ENCODE data around the gene C2CD2. TPM values are rescaled to one million over a fixed set of nuclear protein-coding genes. Genes with fewer than 3 reads are reported as not detected.

The C2CD2 gene
- total RNA-seq, 4 donors from 2014 or later, result 35.9 to 43.8 (median 38.9) TPM

DNA sequence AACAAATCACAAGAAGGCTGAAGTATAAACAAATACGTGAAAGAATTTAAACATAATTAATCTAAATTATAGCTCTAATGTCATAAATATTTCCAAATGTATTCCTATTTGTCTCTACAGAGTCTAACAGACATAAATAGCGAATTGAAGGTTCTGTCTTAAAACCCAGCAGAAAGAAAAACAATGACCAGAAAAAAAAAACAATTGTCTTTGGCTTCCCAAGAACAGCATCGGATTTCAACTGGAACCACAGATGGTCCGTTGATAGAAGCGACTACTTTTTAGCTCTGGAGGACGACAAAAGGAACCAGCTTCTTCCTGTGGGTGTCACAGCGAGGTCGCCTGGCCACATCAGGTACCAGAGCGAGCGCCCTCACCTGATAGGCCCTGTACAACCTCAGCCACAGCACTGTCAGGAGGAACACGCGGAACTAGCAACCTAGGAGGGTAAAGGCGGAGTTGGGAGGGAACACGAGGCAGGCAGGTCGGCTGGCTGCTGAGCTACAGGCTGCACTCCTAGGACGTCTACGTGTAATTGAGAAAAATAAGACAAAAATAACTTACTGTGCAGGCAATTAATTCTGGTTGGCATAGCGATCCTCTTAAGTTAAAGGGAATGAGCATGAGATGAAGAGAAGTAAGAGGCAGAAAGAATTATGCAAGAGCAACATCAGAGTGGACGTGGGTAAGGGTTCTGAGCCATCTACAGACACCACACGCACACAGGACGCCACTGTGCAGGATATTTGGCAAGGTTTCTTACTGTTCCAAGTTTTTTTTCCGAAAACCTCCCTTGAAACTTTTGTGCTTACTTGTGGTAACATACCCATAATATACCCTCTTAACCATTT, 58.0 kb downstream of the C2CD2 start:
- H3K4me3 ChIP-seq, result no peak overlapping the region
- peaks cover 51% of the 10 kb centered on the region for H3K36me3 ChIP-seq
- H3K9me3 ChIP-seq, result no peaks in the 10 kb centered on the region
- TF ChIP-seq POLR2AphosphoS5 (IDR thresholded peaks at IDR 0.05), result no peak
- TF ChIP-seq EP300 (IDR thresholded peaks at IDR 0.05), result no peak
- TF ChIP-seq POLR2A (IDR thresholded peaks at IDR 0.05), result no peak
- TF ChIP-seq, protein P1, sequence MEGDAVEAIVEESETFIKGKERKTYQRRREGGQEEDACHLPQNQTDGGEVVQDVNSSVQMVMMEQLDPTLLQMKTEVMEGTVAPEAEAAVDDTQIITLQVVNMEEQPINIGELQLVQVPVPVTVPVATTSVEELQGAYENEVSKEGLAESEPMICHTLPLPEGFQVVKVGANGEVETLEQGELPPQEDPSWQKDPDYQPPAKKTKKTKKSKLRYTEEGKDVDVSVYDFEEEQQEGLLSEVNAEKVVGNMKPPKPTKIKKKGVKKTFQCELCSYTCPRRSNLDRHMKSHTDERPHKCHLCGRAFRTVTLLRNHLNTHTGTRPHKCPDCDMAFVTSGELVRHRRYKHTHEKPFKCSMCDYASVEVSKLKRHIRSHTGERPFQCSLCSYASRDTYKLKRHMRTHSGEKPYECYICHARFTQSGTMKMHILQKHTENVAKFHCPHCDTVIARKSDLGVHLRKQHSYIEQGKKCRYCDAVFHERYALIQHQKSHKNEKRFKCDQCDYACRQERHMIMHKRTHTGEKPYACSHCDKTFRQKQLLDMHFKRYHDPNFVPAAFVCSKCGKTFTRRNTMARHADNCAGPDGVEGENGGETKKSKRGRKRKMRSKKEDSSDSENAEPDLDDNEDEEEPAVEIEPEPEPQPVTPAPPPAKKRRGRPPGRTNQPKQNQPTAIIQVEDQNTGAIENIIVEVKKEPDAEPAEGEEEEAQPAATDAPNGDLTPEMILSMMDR (IDR thresholded peaks at IDR 0.05), result no peak
- no peak overlapping the region for H3K27ac ChIP-seq
- H3K4me1 ChIP-seq, result no peaks in the 10 kb centered on the region
- 72% methylated on average over 22 of the region's 22 CpGs for WGBS
- DNase-seq (ENCODE audit: low spot score in 2 of 2), result no peak
- H3K27me3 ChIP-seq, result no peaks in the 10 kb centered on the region

GRCh38 chr21:41894922-41895557, 58.8 kb downstream of the C2CD2 start:
- H3K27me3 ChIP-seq, result no peaks in the 10 kb centered on the region
- WGBS, result 77% methylated on average over 13 of the region's 13 CpGs
- no peak for DNase-seq (ENCODE audit: low spot score in 2 of 2)
- no peaks in the 10 kb centered on the region for H3K9me3 ChIP-seq
- peaks cover 43% of the 10 kb centered on the region for H3K36me3 ChIP-seq
- H3K4me1 ChIP-seq, result no peaks in the 10 kb centered on the region
- H3K4me3 ChIP-seq, result no peak overlapping the region
- TF ChIP-seq EP300 (IDR thresholded peaks at IDR 0.05) (no peak), POLR2A (IDR thresholded peaks at IDR 0.05) (no peak), POLR2AphosphoS5 (IDR thresholded peaks at IDR 0.05) (no peak)
- TF ChIP-seq, protein P1 (IDR thresholded peaks at IDR 0.05), result no peak
- no peak overlapping the region for H3K27ac ChIP-seq

DNA sequence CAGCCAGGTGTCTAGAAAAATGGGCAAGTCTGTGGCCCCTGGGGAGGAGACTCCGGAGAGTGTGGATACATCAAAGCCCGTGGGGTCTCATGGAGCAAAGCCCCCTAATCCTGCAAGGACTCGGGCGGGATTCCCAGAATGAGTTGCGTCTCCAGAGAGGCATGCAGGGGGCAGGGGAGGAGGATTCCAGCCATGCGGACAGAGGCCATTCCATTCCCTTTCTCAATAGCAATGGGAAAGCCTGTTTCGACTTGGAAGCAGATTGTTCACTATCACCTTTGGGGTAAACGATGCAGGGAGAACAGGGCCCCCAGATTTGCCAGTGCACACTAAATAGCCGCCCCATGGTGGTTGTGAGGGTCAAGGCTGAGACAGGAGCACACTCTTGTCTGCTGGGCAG, 59.3 kb downstream of the C2CD2 start:
- DNase-seq (ENCODE audit: low spot score in 2 of 2), result no peak
- Histone ChIP-seq H3K27ac (no peak overlapping the region), H3K27me3 (no peaks in the 10 kb centered on the region), H3K4me1 (no peaks in the 10 kb centered on the region), H3K4me3 (no peak overlapping the region), H3K9me3 (no peaks in the 10 kb centered on the region), H3K36me3 (peaks cover 39% of the 10 kb centered on the region)
- TF ChIP-seq, protein P1 (IDR thresholded peaks at IDR 0.05), result no peak
- WGBS, result 93% methylated on average over 7 of the region's 9 CpGs

DNA sequence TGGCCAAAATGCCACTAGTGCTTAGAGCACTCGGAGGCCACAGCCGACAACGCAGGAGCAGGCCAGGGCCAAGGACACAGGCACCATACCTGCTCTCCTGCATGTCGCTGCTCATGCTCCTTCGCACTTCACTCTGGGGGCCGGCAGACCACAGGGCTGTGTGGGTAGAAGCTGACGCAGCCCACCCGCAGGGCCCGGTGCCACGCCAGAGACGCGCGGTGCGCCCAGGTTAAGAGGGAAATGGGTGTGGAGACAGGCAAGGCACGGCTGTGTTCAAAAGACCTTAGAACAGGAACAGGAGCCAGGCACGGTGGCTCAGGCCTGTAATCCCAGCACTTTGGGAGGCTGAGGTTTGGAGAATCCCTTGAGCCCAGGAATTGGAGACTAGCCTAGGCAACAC, 61.1 kb downstream of the C2CD2 start:
- no peaks in the 10 kb centered on the region for H3K27me3 ChIP-seq
- 95% methylated on average over 9 of the region's 16 CpGs for WGBS
- TF ChIP-seq EP300 (IDR thresholded peaks at IDR 0.05), result no peak
- no peak for TF ChIP-seq POLR2AphosphoS5 (IDR thresholded peaks at IDR 0.05)
- TF ChIP-seq POLR2A (IDR thresholded peaks at IDR 0.05), result no peak
- TF ChIP-seq, protein P1 (IDR thresholded peaks at IDR 0.05), result no peak
- peaks cover 32% of the 10 kb centered on the region for H3K36me3 ChIP-seq
- no peak for DNase-seq (ENCODE audit: low spot score in 2 of 2)
- H3K27ac ChIP-seq, result no peak overlapping the region
- no peaks in the 10 kb centered on the region for H3K4me1 ChIP-seq
- H3K4me3 ChIP-seq, result no peak overlapping the region
- no peaks in the 10 kb centered on the region for H3K9me3 ChIP-seq

DNA sequence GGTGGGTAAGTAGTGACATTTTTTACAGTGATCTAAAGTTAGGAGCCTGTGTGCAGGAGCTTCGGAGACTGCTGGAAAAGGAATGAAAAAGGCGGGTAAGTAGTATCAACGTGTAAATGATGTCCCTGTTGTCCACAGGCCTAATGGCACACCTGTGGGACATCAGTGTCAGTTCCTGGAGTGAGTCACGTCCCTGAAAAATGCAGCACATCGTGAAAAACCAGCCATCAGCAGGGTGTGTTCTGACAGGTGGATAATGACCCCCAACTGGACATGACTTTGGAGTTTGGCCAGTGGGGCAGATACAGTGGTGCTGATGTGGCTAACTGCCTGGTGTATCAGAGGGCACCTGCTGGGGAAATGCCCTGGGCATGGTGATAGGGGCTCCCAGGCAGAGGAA, 62.7 kb downstream of the C2CD2 start:
- Histone ChIP-seq H3K27ac (no peak overlapping the region), H3K4me3 (no peak overlapping the region), H3K9me3 (no peaks in the 10 kb centered on the region), H3K4me1 (no peaks in the 10 kb centered on the region), H3K36me3 (peaks cover 29% of the 10 kb centered on the region), H3K27me3 (no peaks in the 10 kb centered on the region)
- TF ChIP-seq, protein P1 (IDR thresholded peaks at IDR 0.05), result no peak
- TF ChIP-seq POLR2AphosphoS5 (IDR thresholded peaks at IDR 0.05), result no peak
- no peak for TF ChIP-seq EP300 (IDR thresholded peaks at IDR 0.05)
- no peak for TF ChIP-seq POLR2A (IDR thresholded peaks at IDR 0.05)
- WGBS, result 86% methylated on average over 5 of the region's 5 CpGs
- DNase-seq (ENCODE audit: low spot score in 2 of 2), result no peak

Measured in suprapubic skin (tissue), 4 donors.